Globus pallidus (tissue), 1 donor: ENCODE data around the gene NAV1.
"Not testable (repeated sequence)": the region's sequence is repeated elsewhere in the genome, so short reads cannot be mapped to it uniquely, and the experiment has no call there.

Experiments
- DNase-seq: peaks from one replicate; pipeline ENCODE4 v3.0.0-alpha.2; 2015; ENCODE audit warnings: low spot score

The NAV1 gene

DNA sequence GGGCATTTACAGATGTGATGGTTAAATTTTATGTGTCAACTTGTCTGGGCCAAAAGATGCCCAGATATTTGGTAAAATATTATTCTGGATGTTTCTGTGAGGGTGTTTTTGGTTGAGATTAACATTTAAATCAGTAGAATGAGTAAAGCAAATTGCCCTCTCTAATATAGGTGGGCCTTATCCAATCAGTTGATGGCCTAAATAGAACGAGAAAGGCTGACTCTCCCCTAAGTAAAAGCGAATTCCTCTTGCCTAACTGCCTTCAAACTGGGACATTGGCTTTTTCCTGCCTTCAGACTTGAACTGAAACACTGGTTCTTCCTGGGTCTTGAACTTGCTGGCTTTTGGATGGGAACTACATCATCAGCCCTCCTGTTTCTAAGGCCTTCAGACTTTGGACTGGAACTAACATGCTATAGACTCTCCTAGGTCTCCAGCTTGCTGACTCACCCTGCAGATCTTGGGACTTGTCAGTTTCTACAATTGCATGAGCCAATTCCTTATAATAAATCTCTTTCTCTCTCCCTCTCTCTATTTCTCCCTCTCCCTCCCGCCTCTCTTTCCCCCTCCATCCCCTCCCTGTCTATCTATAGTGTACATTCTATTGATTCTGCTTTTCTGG, 10.2 kb upstream of the NAV1 start:
- no peak for DNase-seq

DNA sequence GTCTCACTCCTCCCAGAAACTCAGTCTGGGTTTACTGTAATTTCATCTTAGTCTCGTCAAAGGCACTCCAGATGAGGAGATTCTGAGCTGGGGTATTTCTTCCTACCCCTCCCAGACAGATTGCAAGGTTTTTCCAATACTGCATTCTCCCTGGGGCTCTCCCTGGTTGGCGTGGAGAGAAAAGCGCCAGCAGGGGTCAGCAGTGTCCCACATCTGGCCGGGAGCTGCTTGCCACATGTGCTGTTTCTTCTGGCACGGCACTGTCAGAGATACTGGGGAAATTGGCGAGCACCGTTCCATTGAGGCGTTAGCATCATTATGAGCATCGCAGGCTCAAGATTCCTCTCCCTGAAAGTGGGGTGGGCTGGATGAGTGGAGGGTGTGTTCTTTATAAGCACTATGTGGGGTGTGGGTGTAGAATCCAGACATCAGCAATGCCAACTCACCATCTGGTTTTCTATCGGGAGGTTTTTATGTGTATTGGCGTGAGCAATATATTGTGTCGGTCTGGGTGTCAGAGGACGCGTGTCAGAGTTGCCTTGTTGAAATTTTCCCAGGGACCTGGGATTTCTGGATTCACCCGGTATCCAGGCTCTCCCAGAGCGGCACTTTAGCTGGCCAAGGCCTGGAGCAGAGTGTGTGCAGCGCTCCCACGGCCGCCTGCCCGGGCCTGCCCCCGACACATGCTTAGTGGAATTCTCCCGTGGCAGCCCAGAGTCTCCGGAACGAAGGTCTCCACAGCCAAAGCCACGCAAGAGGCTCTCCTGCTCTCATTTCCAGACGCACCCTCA, 8.0 kb upstream of the NAV1 start:
- peak; percentile 86 for DNase-seq

- no peak for DNase-seq
Measured at GRCh38 chr1:201531551-201532425, 7.1 kb upstream of the NAV1 start.

- no peak for DNase-seq
Measured at GRCh38 chr1:201533836-201534235, 5.1 kb upstream of the NAV1 start.

- no peak for DNase-seq
Measured at GRCh38 chr1:201535046-201535918, 3.6 kb upstream of the NAV1 start.

GRCh38 chr1:201535919-201536245, 3.0 kb upstream of the NAV1 start:
- no peak for DNase-seq

GRCh38 chr1:201536558-201536957, 2.4 kb upstream of the NAV1 start:
- no peak for DNase-seq

- no peak for DNase-seq
Measured at GRCh38 chr1:201537028-201537427, 1.9 kb upstream of the NAV1 start.

GRCh38 chr1:201537467-201537866, 1.5 kb upstream of the NAV1 start:
- no peak for DNase-seq

GRCh38 chr1:201537891-201538611, 876 bp upstream of the NAV1 start:
- no peak for DNase-seq

DNA sequence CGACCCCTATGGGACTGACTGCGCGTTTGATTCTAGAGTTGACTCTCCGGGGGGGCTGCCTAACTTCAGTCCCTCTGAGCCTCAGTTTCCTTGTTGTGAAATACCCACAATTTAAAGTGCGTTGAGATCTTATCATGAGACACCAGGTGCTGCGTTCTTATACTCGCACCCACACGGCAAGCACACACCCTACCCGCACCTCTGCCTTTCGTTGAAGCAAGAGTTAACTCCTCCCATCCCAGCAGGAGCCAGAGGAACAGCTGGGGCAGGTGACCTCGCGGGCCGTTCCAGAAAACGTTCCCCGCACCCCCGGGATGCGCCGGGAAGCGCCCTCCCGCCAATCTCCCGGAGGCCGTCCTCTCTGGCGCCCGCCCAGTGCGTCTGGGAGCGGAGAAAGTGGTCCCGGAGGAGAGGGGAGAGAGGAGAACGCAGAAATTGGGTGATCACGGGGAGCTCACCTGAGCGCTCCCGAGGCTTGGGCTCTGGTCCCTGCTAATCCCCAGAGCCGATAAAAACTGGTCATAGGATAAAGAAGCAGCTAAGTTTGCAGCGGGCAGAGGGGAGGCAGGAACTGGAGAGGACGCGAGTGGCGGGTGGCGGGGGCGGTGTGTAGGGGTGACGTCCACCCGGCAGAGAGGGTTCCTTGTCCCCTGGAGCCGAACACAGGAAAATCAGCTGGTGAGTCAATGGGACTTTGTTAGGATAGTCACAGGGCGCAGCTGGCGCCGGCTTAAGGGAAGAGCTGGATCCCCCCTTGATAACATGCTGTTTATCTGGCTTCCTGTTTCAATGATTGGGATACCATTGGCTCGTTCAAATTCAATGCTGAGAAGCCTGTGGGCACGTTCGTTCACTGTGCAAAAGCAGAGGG, 869 bp downstream of the NAV1 start:
- DNase-seq = peak; percentile 93

- DNase-seq = no peak
Measured at GRCh38 chr1:201540846-201541735, 2.2 kb downstream of the NAV1 start.

GRCh38 chr1:201542309-201543035, 3.5 kb downstream of the NAV1 start:
- DNase-seq = no peak

DNA sequence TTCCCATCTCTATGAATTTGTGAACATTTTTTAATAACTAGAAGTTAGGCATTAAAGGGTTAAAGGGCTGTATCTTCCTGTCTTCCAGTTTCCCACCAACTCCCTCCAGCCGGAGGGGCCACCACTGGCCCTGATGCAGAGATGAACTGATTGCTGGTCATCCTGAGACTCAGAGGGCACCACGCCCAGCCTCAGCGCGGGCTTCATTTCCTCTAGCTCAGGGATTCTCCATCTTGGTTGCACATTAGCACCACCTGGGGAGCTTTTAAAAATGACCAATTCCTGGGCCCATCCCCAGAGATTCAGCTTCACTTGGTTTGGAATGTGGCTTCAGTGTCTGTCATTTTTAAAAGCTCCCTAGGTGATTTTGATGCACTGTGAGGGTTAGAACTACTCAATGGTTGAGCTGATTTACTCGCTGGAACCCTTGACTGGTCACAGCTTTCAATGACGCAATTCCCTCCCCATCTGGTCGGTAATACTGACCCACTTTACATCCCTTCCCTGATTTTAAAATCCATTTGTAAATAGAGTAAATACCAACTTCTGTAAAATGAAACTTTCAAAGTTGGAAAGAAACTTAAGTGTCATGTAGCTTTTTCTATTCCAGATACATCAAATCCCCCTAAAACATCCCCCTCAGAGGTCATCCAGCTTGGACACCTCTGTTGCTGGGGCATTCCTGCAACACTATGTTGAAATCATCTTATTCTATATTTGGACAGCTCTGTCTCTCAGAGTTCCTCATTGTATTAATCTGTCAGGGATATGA, 5.1 kb downstream of the NAV1 start:
- no peak for DNase-seq

DNA sequence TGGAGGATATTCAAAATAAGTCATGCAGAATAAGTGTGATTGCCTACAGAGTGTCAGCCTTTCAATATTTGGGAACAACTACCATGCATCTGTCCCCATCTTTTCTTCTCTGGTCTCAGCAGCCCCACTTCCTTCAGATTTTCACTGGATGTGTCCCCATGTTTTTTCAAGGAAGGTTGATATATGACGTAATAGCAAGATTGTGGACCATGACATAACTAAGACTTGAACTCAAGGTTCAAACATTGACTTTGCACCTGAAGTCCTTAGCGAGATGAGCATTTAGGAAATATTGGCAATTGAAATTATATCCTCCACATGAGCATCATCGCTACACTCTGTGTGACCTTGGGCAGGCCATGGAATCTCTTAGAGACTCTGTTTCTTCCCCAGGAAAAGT, 5.8 kb downstream of the NAV1 start:
- DNase-seq = no peak

- peak; percentile 47 for DNase-seq
Measured at GRCh38 chr1:201545851-201546492, 7.0 kb downstream of the NAV1 start.

DNA sequence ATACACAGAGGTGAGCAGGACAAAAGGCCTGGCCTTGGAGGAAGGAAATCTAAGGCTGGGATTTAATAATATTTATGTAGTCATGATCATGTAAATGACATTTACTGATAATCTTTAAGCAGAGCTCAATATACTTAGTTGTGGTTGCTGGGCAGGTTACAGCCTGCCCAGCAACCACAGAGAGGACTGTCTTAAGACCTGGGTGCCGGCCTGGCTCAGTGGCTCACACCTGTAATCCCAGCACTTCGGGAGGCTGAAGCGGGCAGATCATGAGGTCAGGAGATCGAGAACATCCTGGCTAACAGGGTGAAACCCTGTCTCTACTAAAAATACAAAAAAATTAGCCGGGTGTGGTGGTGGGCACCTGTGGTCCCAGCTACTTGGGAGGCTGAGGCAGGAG, 10.6 kb downstream of the NAV1 start:
- DNase-seq = not testable (repeated sequence)
